Calu3 (cell line): ENCODE data around the gene CDKL5. TPM values are rescaled to one million over a fixed set of nuclear protein-coding genes. Genes with fewer than 3 reads are reported as not detected.

Experiments
- Bru-seq: library from RNA; stranded (reverse); fragments of 400-500 nt; gene quantifications from one replicate; lab custom pipeline; 2021; lab: Mats Ljungman, UMichigan
- BruChase-seq, 2 experiments: library from RNA; stranded (reverse); fragments of 400-500 nt; gene quantifications; one replicate each; lab custom pipeline; 2021; lab: Mats Ljungman, UMichigan
- BruUV-seq: library from RNA; stranded (reverse); fragments of 400-500 nt; replicated peaks from 2 replicates; lab custom pipeline; 2021; lab: Mats Ljungman, UMichigan
- CTCF ChIA-PET: fragments of 300-600 bp; sonication (Branson Sonifier 250); formaldehyde crosslinking; loops from one replicate; lab custom pipeline; 2022; ENCODE audit warnings: antibody characterized with exemption; lab: Charles Lee
- DNase-seq: peaks from one replicate; pipeline ENCODE4 v3.0.0; 2022
- H3K27ac Mint-ChIP-seq: one replicate; pipeline ENCODE4 v1.8.0; 2022; ENCODE audit warnings: mixed read lengths; ENCODE audit not compliant: unreplicated experiment
- H3K27me3 Mint-ChIP-seq: one replicate; pipeline ENCODE4 v1.8.0; 2022; ENCODE audit warnings: mixed read lengths; ENCODE audit not compliant: unreplicated experiment
- H3K36me3 Mint-ChIP-seq: one replicate; pipeline ENCODE4 v1.8.0; 2022; ENCODE audit warnings: mild to moderate bottlenecking, moderate library complexity, mixed read lengths; ENCODE audit not compliant: insufficient read depth, unreplicated experiment
- H3K4me1 Mint-ChIP-seq: one replicate; pipeline ENCODE4 v1.8.0; 2022; ENCODE audit warnings: mild to moderate bottlenecking, low read depth, mixed read lengths; ENCODE audit not compliant: unreplicated experiment
- H3K4me3 Mint-ChIP-seq: one replicate; pipeline ENCODE4 v1.8.0; 2022; ENCODE audit warnings: mild to moderate bottlenecking, low read depth, moderate library complexity, mixed read lengths; ENCODE audit not compliant: unreplicated experiment
- H3K9me3 Mint-ChIP-seq: one replicate; pipeline ENCODE4 v1.8.0; 2022; ENCODE audit warnings: low read depth, mixed read lengths; ENCODE audit not compliant: unreplicated experiment
- intact Hi-C: fragments of 100-400 bp; cut with micrococcal nuclease; formaldehyde crosslinking; loops from one replicate; pipeline ENCODE4 v1.10.0; 2022; ENCODE audit not compliant: unreplicated experiment
- long read RNA-seq: library from polyadenylated mRNA; stranded (forward); transcript quantifications from one replicate; pipeline ENCODE4 v2.0.0, GENCODE V29; 2022
- total RNA-seq: library from RNA; stranded (reverse); gene quantifications from 2 replicates; pipeline ENCODE4 v1.2.3, GENCODE V29; 2022
- TF ChIP-seq, protein P1 (sequence below): fragments of 200-600 bp; IDR thresholded peaks from one replicate; pipeline ENCODE4 v1.8.0; 2022; ENCODE audit warnings: antibody characterized with exemption; ENCODE audit not compliant: unreplicated experiment

Gene CDKL5
- total RNA-seq (17.7 and 20.9 TPM in 2 replicates), Bru-seq, nascent RNA (percentile 68 among the genes with signal in this experiment), BruChase-seq, experiment 1, labeled RNA remaining after a 6-hour chase (percentile 63 among the genes with signal in this experiment), BruChase-seq, experiment 2, labeled RNA remaining after a 2-hour chase (percentile 65 among the genes with signal in this experiment)
- long read RNA-seq, partial matches to known transcripts = 0 of 2 reads
- long read RNA-seq, other reads (novel, unspliced or antisense) = 2 of 2 reads

DNA sequence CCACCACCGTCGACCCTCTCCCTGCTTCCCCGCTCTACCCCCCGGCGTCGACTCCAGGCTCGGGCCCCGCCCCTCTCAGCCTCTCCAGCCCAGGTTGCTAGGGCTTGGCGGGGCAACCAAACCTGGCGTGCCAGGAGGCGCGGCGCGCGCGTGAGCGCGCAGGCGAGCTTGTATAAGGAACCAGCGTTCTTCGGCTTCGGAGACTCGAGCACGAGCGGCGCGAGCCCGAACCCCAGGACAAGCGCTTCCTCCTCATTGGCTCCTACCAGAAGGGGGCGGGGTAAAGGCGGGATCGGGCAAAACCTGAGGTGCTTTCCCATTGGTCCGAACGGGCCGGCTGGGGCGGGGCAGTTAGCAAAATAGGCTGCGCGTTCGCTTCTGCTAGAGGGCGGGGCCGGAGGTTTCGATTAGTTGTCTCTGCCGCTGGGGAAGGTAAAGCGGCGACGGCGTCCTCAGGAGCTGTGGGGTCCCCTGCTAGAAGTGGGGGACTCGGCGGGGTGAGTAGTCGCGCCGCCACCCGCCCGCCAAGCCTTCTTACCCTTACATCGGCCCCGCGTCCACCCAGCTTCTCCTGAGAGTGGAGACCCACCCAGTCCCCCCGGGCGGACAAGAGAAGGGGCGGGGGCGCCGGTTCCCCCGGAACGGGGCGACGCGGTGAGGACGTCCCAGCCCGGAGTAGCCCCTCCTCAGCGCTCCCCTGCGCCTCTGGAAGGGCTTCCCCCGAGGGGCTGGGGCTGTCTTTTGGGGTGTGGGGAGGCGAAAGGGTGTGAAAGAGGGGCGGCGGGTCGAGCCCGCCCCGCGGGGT lies at the start of gene CDKL5:
CDKL5 (plus strand) TSS at position 410 of the 805 bp plus-strand sequence. CDS start 81,489 bp downstream, outside the sequence.
- H3K27me3 Mint-ChIP-seq = no peaks in the 10 kb centered on the region
- peaks cover 17% of the 10 kb centered on the region for H3K36me3 Mint-ChIP-seq
- peak within 1 kb of the TSS; percentile 89 for H3K4me3 Mint-ChIP-seq
- H3K9me3 Mint-ChIP-seq = no peaks in the 10 kb centered on the region
- peak; percentile 98 for DNase-seq
- TF ChIP-seq, protein P1, sequence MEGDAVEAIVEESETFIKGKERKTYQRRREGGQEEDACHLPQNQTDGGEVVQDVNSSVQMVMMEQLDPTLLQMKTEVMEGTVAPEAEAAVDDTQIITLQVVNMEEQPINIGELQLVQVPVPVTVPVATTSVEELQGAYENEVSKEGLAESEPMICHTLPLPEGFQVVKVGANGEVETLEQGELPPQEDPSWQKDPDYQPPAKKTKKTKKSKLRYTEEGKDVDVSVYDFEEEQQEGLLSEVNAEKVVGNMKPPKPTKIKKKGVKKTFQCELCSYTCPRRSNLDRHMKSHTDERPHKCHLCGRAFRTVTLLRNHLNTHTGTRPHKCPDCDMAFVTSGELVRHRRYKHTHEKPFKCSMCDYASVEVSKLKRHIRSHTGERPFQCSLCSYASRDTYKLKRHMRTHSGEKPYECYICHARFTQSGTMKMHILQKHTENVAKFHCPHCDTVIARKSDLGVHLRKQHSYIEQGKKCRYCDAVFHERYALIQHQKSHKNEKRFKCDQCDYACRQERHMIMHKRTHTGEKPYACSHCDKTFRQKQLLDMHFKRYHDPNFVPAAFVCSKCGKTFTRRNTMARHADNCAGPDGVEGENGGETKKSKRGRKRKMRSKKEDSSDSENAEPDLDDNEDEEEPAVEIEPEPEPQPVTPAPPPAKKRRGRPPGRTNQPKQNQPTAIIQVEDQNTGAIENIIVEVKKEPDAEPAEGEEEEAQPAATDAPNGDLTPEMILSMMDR = no peak
- CTCF ChIA-PET = interaction anchor here (0.6 kb wide), 2 partner anchors 15 to 435 kb away, joined by 3 to 4 read pairs; no protein-coding TSS in a partner anchor
- intact Hi-C loops = loop anchor here (1.0 kb wide), 1 partner anchor 9 kb away; no protein-coding TSS in a partner anchor
- no TSS peak for BruUV-seq
- H3K27ac Mint-ChIP-seq = peak within 1 kb of the TSS; percentile 78
- peaks cover 21% of the 10 kb centered on the region for H3K4me1 Mint-ChIP-seq

DNA sequence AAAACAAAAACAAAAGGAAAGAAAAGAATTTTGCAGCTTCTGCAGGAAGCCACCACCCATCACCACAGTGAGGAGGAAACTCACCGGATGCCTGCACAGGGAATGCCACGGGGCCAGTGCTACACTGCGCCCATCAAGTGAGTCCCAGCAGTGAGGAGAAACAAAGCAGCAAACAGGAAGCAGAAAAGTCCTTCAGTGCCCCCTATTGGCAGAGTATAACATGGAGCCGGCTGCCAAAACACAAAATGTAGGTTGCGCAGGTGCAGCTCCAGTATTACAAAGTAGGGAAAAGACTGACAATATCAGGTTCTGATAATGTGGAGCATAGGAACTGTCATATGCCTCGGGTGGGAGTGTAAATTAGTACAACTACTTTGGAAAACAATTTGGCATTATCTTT lies 47.6 kb upstream of the CDKL5 start:
- no peaks in the 10 kb centered on the region for H3K9me3 Mint-ChIP-seq
- TF ChIP-seq, protein P1 = peak; percentile 25
- H3K4me3 Mint-ChIP-seq = no peak overlapping the region
- CTCF ChIA-PET = interaction anchor here (0.6 to 1.4 kb wide), 3 partner anchors 433 to 639 kb away, joined by 3 to 4 read pairs (median 4); no protein-coding TSS in a partner anchor
- peaks cover 23% of the 10 kb centered on the region for H3K27me3 Mint-ChIP-seq
- peak; percentile 29 for DNase-seq
- BruUV-seq = no TSS peak
- H3K4me1 Mint-ChIP-seq = no peaks in the 10 kb centered on the region
- no peak overlapping the region for H3K27ac Mint-ChIP-seq
- H3K36me3 Mint-ChIP-seq = no peaks in the 10 kb centered on the region
- intact Hi-C loops = no loop called here

DNA sequence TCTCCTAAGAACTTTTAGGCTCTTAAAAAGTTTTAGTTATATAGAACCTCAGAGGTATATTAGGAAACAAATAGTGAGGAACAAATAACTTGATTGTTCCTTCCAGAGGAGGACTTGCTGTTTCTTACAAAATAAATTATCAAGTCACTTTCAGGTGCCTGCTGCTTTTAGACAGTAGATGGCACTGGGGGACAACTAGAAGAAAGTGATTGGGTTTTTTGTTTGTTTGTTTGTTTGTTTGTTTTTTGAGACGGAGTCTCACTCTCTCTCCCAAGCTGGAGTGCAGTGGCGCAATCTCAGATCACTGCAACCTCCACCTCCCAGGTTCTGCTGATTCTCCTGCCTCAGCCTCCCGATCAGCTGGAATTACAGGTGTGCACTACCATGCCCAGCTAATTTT lies 35.4 kb upstream of the CDKL5 start:
- no peak overlapping the region for H3K27ac Mint-ChIP-seq

More for the DNA sequence above, 35.4 kb upstream of the CDKL5 start:
- intact Hi-C loops = loop anchor here (2.0 to 10.0 kb wide), 3 partner anchors 497 to 595 kb away; partner anchors contain the start of gene PHKA2
- Mint-ChIP-seq H3K4me1 (peaks cover 8% of the 10 kb centered on the region), H3K4me3 (no peak overlapping the region), H3K27me3 (no peaks in the 10 kb centered on the region), H3K9me3 (no peaks in the 10 kb centered on the region), H3K36me3 (no peaks in the 10 kb centered on the region)
- no peak for DNase-seq
- TF ChIP-seq, protein P1 = no peak
- CTCF ChIA-PET = interaction anchor here (0.7 kb wide), 1 partner anchor 944 kb away, joined by 4 read pairs; no protein-coding TSS in a partner anchor
- no TSS peak for BruUV-seq
